ENCODE measurements around the gene OLFM1.

DNA sequence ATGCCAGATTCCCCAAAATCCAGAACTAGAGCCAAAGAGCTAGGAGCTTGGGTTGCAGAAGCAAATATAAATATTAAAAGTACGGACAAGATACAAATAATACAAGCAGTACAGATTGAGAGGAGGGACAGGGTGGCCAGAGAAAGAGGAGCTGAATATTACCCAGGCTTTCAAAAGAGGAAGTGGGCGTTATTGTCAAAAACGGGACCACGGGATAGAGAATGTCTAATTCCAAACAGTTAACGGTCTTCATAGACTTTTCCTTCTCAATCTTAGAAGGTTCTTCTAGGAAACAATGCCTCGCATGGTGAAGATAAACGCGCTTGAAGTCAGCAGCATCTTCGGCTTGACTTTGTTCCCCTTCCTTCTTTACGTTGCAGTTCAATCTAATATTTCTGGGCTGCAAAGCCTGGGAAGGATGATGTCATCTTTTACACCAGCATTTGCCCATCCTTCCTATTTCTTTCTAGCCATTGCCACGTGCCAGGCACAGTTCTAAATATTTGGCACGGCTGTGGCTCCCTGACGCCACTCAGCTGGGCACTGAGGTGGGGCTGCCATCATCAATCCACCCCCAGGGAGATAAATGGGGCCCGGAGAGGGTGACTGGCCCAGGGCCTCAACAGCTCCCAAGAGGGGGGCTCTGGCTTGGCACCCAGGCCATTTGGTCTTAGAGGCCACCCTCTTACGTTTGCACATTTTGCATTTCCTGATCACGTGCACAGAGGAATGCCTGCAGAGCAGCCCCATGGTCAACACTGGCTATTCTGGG lies 16.3 kb upstream of the OLFM1 start:
- TF ChIP-seq, protein P1, sequence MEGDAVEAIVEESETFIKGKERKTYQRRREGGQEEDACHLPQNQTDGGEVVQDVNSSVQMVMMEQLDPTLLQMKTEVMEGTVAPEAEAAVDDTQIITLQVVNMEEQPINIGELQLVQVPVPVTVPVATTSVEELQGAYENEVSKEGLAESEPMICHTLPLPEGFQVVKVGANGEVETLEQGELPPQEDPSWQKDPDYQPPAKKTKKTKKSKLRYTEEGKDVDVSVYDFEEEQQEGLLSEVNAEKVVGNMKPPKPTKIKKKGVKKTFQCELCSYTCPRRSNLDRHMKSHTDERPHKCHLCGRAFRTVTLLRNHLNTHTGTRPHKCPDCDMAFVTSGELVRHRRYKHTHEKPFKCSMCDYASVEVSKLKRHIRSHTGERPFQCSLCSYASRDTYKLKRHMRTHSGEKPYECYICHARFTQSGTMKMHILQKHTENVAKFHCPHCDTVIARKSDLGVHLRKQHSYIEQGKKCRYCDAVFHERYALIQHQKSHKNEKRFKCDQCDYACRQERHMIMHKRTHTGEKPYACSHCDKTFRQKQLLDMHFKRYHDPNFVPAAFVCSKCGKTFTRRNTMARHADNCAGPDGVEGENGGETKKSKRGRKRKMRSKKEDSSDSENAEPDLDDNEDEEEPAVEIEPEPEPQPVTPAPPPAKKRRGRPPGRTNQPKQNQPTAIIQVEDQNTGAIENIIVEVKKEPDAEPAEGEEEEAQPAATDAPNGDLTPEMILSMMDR (IDR thresholded peaks at IDR 0.05), result no peak
- TF ChIP-seq POLR2A (IDR thresholded peaks at IDR 0.05), result no peak

All from uterus (tissue), 2 donors.